ENCODE data around the gene PNLIPRP3.

DNA sequence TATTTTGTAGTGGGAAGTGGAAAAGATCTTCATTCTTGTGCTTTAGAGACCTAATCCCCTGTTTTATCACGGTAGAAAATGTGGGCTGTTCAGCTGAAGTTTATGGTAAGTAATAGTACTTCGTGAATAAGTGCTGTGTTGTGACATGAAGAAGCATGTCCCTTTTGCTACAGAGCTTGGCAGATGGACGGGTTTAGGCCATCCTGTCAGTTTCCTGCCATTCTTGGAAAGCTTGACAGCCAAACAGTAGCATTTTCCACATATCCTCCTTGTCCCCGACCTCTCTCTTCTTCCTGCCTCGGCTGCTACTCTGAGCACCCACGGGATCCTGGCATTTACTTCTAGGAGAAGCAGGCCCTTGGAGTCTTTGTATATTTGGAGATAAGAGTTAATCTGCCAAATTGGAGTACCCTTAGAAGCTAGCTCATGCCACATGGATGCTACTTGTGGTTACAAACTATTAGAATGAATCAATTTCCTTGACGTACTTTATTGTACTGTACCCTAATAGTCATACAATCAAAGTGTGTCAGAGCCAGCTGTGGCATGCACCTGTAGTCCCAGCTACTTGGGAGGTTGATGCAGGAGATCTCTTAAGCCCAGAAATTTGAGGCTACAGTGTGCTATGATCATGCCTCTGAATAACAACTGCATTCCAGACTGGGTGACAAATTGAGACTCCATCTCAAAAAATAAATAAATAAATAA lies 39.2 kb downstream of the PNLIPRP3 start:
- TF ChIP-seq, protein P1, sequence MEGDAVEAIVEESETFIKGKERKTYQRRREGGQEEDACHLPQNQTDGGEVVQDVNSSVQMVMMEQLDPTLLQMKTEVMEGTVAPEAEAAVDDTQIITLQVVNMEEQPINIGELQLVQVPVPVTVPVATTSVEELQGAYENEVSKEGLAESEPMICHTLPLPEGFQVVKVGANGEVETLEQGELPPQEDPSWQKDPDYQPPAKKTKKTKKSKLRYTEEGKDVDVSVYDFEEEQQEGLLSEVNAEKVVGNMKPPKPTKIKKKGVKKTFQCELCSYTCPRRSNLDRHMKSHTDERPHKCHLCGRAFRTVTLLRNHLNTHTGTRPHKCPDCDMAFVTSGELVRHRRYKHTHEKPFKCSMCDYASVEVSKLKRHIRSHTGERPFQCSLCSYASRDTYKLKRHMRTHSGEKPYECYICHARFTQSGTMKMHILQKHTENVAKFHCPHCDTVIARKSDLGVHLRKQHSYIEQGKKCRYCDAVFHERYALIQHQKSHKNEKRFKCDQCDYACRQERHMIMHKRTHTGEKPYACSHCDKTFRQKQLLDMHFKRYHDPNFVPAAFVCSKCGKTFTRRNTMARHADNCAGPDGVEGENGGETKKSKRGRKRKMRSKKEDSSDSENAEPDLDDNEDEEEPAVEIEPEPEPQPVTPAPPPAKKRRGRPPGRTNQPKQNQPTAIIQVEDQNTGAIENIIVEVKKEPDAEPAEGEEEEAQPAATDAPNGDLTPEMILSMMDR (IDR thresholded peaks at IDR 0.05), result no peak
- TF ChIP-seq POLR2A (IDR thresholded peaks at IDR 0.05), result no peak

Data from body of pancreas (tissue), 4 donors.